HEK293T (cell line): ENCODE measurements around the gene KRT33B.

Experiments
- CTCF ChIA-PET: fragments of 350-600 bp; formaldehyde crosslinking; extraction: SDS; loops from one replicate; lab custom pipeline; 2021; ENCODE audit warnings: antibody characterized with exemption, inconsistent platforms; lab: Yijun Ruan, JAX
- POLR2A ChIA-PET: fragments of 350-600 bp; formaldehyde crosslinking; extraction: SDS; loops from one replicate; lab custom pipeline; 2020; ENCODE audit warnings: antibody characterized with exemption, inconsistent platforms; lab: Yijun Ruan, JAX
- DNase-seq: peaks from one replicate; pipeline ENCODE4 v3.0.0; 2012; ENCODE audit warnings: mixed read lengths; ENCODE audit errors: extremely low spot score
- ARNT ChIP-seq: fragments of 450-650 bp; IDR thresholded peaks from 2 replicates; pipeline ENCODE4 v1.6.1; 2017; ENCODE audit warnings: mild to moderate bottlenecking
- BHLHE40 ChIP-seq: fragments of 450-650 bp; IDR thresholded peaks from 2 replicates; pipeline ENCODE4 v1.6.1; 2016; ENCODE audit warnings: mild to moderate bottlenecking, moderate library complexity, borderline replicate concordance
- CTBP1 ChIP-seq: fragments of 450-650 bp; IDR thresholded peaks from 2 replicates; pipeline ENCODE4 v1.6.1; 2016; ENCODE audit warnings: borderline replicate concordance
- ELF4 ChIP-seq: fragments of 450-650 bp; IDR thresholded peaks from 2 replicates; pipeline ENCODE4 v1.6.1; 2017; ENCODE audit warnings: antibody characterized with exemption
- FOXA1 ChIP-seq: fragments of 450-650 bp; IDR thresholded peaks from 2 replicates; pipeline ENCODE4 v1.6.1; 2016; ENCODE audit warnings: mild to moderate bottlenecking
- FOXK2 ChIP-seq: fragments of 450-650 bp; IDR thresholded peaks from 2 replicates; pipeline ENCODE4 v1.6.1; 2016; ENCODE audit warnings: mild to moderate bottlenecking
- FOXM1 ChIP-seq: fragments of 450-650 bp; IDR thresholded peaks from 2 replicates; pipeline ENCODE4 v1.6.1; 2017; ENCODE audit warnings: mild to moderate bottlenecking, borderline replicate concordance
- HDGF ChIP-seq: fragments of 450-650 bp; IDR thresholded peaks from 2 replicates; pipeline ENCODE4 v1.6.1; 2017; ENCODE audit warnings: antibody characterized with exemption, borderline replicate concordance
- L3MBTL2 ChIP-seq: fragments of 450-650 bp; conservative IDR thresholded peaks from 2 replicates; pipeline ENCODE4 v1.6.1; 2016; ENCODE audit warnings: mild to moderate bottlenecking
- LEF1 ChIP-seq: fragments of 450-650 bp; IDR thresholded peaks from 2 replicates; pipeline ENCODE4 v1.6.1; 2017; ENCODE audit warnings: mild to moderate bottlenecking, borderline replicate concordance
- NFRKB ChIP-seq: fragments of 450-650 bp; IDR thresholded peaks from 2 replicates; pipeline ENCODE4 v1.6.1; 2016; ENCODE audit warnings: mild to moderate bottlenecking, moderate library complexity
- PKNOX1 ChIP-seq: fragments of 450-650 bp; IDR thresholded peaks from 2 replicates; pipeline ENCODE4 v1.6.1; 2016
- SP1 ChIP-seq: fragments of 450-650 bp; IDR thresholded peaks from 2 replicates; pipeline ENCODE4 v1.6.1; 2017
- SUZ12 ChIP-seq: fragments of 450-650 bp; IDR thresholded peaks from 2 replicates; pipeline ENCODE4 v1.6.1; 2016; ENCODE audit warnings: mild to moderate bottlenecking
- TARDBP ChIP-seq: fragments of 450-650 bp; IDR thresholded peaks from 2 replicates; pipeline ENCODE4 v1.6.1; 2016
- ZNF384 ChIP-seq: fragments of 450-650 bp; IDR thresholded peaks from 2 replicates; pipeline ENCODE4 v1.6.1; 2016

The KRT33B gene

GRCh38 chr17:41407226-41407625 lies 37.6 kb upstream of the KRT33B start:
- ChIA-PET CTCF (interaction anchor here (0.6 to 2.7 kb wide), 2 partner anchors 10 to 475 kb away, joined by 3 to 9 read pairs; no protein-coding TSS in a partner anchor), POLR2A (no interaction called here)
- TF ChIP-seq NFRKB: no peak
- TF ChIP-seq FOXM1: no peak
- no peak for TF ChIP-seq ZNF384
- no peak for TF ChIP-seq FOXK2
- no peak for TF ChIP-seq ARNT
- TF ChIP-seq ELF4: no peak
- no peak for TF ChIP-seq FOXA1
- no peak for DNase-seq

- ChIA-PET POLR2A (no interaction called here), CTCF (interaction anchor here (0.9 to 2.7 kb wide), 2 partner anchors 11 to 143 kb away, joined by 3 to 9 read pairs; no protein-coding TSS in a partner anchor)
- no peak for DNase-seq
- no peak for TF ChIP-seq FOXA1
- TF ChIP-seq BHLHE40: no peak
- no peak for TF ChIP-seq ELF4
- TF ChIP-seq L3MBTL2: no peak
- no peak for TF ChIP-seq SUZ12
- TF ChIP-seq NFRKB: no peak
- no peak for TF ChIP-seq FOXM1
- no peak for TF ChIP-seq PKNOX1
- TF ChIP-seq LEF1: no peak
- TF ChIP-seq ZNF384: no peak
- no peak for TF ChIP-seq CTBP1
- no peak for TF ChIP-seq FOXK2
Observed at GRCh38 chr17:41406205-41406604, 36.6 kb upstream of the KRT33B start.

GRCh38 chr17:41404024-41404671 lies 34.5 kb upstream of the KRT33B start:
- no peak for DNase-seq
- POLR2A ChIA-PET: interaction anchor here (0.8 to 1.8 kb wide), 2 partner anchors 285 to 585 kb away, joined by 3 to 6 read pairs; partner anchors contain the start of gene EIF1
- no peak for TF ChIP-seq FOXA1
- TF ChIP-seq BHLHE40: no peak
- TF ChIP-seq PKNOX1: no peak
- no peak for TF ChIP-seq L3MBTL2
- no peak for TF ChIP-seq FOXM1
- no peak for TF ChIP-seq TARDBP
- no peak for TF ChIP-seq CTBP1
- CTCF ChIA-PET: interaction anchor here (0.6 to 1.9 kb wide), 3 partner anchors 145 to 702 kb away, joined by 3 to 8 read pairs (median 3); no protein-coding TSS in a partner anchor

GRCh38 chr17:41403404-41404023 lies 33.9 kb upstream of the KRT33B start:
- DNase-seq: no peak
- ChIA-PET POLR2A (interaction anchor here (0.7 to 1.8 kb wide), 3 partner anchors 285 to 757 kb away, joined by 3 to 6 read pairs (median 3); partner anchors contain the start of gene EIF1), CTCF (interaction anchor here (1.9 kb wide), 1 partner anchor 259 kb away, joined by 8 read pairs; no protein-coding TSS in a partner anchor)
- TF ChIP-seq SP1 (no peak), SUZ12 (no peak), FOXA1 (no peak), ELF4 (no peak), ZNF384 (no peak), BHLHE40 (no peak), HDGF (no peak), FOXK2 (no peak), CTBP1 (no peak), NFRKB (no peak), LEF1 (no peak), TARDBP (no peak)

- no peak for DNase-seq
- POLR2A ChIA-PET: no interaction called here
Observed at GRCh38 chr17:41402161-41402560, 32.5 kb upstream of the KRT33B start.

GRCh38 chr17:41396996-41397660 lies 27.5 kb upstream of the KRT33B start, which contains the start of gene KRT31:
Gene KRT31 (minus strand): TSS chr17:41397608. CDS start chr17:41397539, 69 bp downstream.
- TF ChIP-seq BHLHE40: no peak
- TF ChIP-seq L3MBTL2: no peak
- no peak for TF ChIP-seq PKNOX1
- TF ChIP-seq ARNT: no peak
- ChIA-PET CTCF (no interaction called here), POLR2A (no interaction called here)
- no peak for DNase-seq

More at GRCh38 chr17:41402161-41402560, 32.5 kb upstream of the KRT33B start:
- CTCF ChIA-PET: no interaction called here
- TF ChIP-seq ELF4: no peak
- no peak for TF ChIP-seq LEF1
